Measurements from ENCODE around the gene FMO5.

- TF ChIP-seq CTCF (IDR thresholded peaks at IDR 0.05; ENCODE audit: insufficient read depth, low read length) (no peak), GABPA (IDR thresholded peaks at IDR 0.05; ENCODE audit: low read depth) (no peak), POLR2AphosphoS5 (IDR thresholded peaks at IDR 0.05; ENCODE audit: low read depth) (no peak)
- TF ChIP-seq, protein P1, sequence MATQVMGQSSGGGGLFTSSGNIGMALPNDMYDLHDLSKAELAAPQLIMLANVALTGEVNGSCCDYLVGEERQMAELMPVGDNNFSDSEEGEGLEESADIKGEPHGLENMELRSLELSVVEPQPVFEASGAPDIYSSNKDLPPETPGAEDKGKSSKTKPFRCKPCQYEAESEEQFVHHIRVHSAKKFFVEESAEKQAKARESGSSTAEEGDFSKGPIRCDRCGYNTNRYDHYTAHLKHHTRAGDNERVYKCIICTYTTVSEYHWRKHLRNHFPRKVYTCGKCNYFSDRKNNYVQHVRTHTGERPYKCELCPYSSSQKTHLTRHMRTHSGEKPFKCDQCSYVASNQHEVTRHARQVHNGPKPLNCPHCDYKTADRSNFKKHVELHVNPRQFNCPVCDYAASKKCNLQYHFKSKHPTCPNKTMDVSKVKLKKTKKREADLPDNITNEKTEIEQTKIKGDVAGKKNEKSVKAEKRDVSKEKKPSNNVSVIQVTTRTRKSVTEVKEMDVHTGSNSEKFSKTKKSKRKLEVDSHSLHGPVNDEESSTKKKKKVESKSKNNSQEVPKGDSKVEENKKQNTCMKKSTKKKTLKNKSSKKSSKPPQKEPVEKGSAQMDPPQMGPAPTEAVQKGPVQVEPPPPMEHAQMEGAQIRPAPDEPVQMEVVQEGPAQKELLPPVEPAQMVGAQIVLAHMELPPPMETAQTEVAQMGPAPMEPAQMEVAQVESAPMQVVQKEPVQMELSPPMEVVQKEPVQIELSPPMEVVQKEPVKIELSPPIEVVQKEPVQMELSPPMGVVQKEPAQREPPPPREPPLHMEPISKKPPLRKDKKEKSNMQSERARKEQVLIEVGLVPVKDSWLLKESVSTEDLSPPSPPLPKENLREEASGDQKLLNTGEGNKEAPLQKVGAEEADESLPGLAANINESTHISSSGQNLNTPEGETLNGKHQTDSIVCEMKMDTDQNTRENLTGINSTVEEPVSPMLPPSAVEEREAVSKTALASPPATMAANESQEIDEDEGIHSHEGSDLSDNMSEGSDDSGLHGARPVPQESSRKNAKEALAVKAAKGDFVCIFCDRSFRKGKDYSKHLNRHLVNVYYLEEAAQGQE (IDR thresholded peaks at IDR 0.05; ENCODE audit: insufficient replicate concordance, low read depth) = no peak
Measured at GRCh38 chr1:147169840-147170674, 55.1 kb downstream of the FMO5 start.
